ENCODE data around the gene VIPR2. TPM values are rescaled to one million over a fixed set of nuclear protein-coding genes. Genes with fewer than 3 reads are reported as not detected.
"Not testable (repeated sequence)": the region's sequence is repeated elsewhere in the genome, so short reads cannot be mapped to it uniquely, and the experiment has no call there.

Gene VIPR2
- total RNA-seq, 1 donor from 2014 or later, result not detected

- no peak for DNase-seq (ENCODE audit: low read depth)
- no peak overlapping the region for H3K4me3 ChIP-seq (ENCODE audit: low read depth, low read length)
- TF ChIP-seq CTCF (conservative IDR thresholded peaks at IDR 0.05; ENCODE audit: low read depth, low read length), result no peak
These were observed 39.4 kb downstream of the VIPR2 start for GRCh38 chr7:159105066-159105780.

GRCh38 chr7:159104188-159104920 lies 40.3 kb downstream of the VIPR2 start:
- H3K4me3 ChIP-seq (ENCODE audit: low read depth, low read length), result no peak overlapping the region
- TF ChIP-seq CTCF (conservative IDR thresholded peaks at IDR 0.05; ENCODE audit: low read depth, low read length), result no peak
- DNase-seq (ENCODE audit: low read depth), result no peak

- no peak overlapping the region for H3K4me3 ChIP-seq (ENCODE audit: low read depth, low read length)
- no peak for DNase-seq (ENCODE audit: low read depth)
- TF ChIP-seq CTCF (conservative IDR thresholded peaks at IDR 0.05; ENCODE audit: low read depth, low read length), result no peak
These were observed 41.1 kb downstream of the VIPR2 start for GRCh38 chr7:159103382-159104187.

- no peak overlapping the region for H3K4me3 ChIP-seq (ENCODE audit: low read depth, low read length)
- DNase-seq (ENCODE audit: low read depth), result no peak
- no peak for TF ChIP-seq CTCF (conservative IDR thresholded peaks at IDR 0.05; ENCODE audit: low read depth, low read length)
These were observed 41.8 kb downstream of the VIPR2 start for GRCh38 chr7:159102681-159103381.

- DNase-seq (ENCODE audit: low read depth); H3K4me3 ChIP-seq (ENCODE audit: low read depth, low read length): not testable (repeated sequence)
These were observed 43.0 kb downstream of the VIPR2 start for GRCh38 chr7:159101661-159102091.

DNA sequence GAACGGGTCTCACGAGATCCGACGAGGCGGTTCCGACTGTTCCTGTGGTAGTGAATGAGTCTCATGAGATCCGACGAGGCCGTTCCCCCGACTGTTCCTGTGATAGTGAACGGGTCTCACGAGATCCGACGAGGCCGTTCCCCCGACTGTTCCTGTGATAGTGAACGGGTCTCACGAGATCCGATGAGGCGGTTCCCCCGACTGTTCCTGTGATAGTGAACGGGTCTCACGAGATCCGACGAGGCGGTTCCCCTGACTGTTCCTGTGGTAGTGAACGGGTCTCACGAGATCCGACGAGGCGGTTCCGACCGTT lies 43.6 kb downstream of the VIPR2 start:
- not testable (repeated sequence) for DNase-seq (ENCODE audit: low read depth); H3K4me3 ChIP-seq (ENCODE audit: low read depth, low read length)

- not testable (repeated sequence) for DNase-seq (ENCODE audit: low read depth); H3K4me3 ChIP-seq (ENCODE audit: low read depth, low read length)
These were observed 44.2 kb downstream of the VIPR2 start for GRCh38 chr7:159100281-159101082.

Measured in epithelial cell of proximal tubule (primary cell).